ENCODE data around the gene FSTL1.

DNA sequence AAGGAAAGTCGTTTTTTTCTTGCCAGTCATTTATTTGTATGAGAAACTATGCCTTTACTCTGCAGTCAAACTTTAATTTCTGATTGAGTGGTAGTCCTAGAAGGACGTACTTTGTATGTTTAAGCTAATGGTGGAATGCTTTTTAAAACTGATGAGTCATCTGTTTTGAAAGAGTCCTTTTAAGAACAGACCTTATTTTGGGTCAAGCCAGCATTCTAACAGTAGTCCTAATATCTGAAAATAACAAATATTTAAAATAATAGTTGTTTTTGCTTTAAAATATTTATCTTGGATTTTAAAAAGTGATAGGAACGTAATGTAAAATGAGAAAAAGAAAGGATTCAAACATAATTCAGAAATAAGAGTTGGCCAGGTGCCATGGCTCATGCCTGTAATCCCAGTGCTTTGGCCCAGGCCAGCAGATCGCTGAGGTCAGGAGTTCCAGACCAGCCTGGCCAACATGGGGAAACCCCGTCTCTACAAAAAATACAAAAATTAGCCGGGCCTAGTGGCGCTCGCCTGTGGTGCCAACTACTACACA is 100.3 kb downstream of the FSTL1 start:
- TF ChIP-seq, protein P1, sequence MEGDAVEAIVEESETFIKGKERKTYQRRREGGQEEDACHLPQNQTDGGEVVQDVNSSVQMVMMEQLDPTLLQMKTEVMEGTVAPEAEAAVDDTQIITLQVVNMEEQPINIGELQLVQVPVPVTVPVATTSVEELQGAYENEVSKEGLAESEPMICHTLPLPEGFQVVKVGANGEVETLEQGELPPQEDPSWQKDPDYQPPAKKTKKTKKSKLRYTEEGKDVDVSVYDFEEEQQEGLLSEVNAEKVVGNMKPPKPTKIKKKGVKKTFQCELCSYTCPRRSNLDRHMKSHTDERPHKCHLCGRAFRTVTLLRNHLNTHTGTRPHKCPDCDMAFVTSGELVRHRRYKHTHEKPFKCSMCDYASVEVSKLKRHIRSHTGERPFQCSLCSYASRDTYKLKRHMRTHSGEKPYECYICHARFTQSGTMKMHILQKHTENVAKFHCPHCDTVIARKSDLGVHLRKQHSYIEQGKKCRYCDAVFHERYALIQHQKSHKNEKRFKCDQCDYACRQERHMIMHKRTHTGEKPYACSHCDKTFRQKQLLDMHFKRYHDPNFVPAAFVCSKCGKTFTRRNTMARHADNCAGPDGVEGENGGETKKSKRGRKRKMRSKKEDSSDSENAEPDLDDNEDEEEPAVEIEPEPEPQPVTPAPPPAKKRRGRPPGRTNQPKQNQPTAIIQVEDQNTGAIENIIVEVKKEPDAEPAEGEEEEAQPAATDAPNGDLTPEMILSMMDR (conservative IDR thresholded peaks at IDR 0.05; ENCODE audit: low read depth in 2 of 2), result no peak
- TF ChIP-seq EZH2 (IDR thresholded peaks at IDR 0.05; ENCODE audit: low read depth, unreplicated experiment), result no peak
- TF ChIP-seq POLR2AphosphoS5 (IDR thresholded peaks at IDR 0.05; ENCODE audit: low read depth), result no peak
- TF ChIP-seq EZH2phosphoT487 (IDR thresholded peaks at IDR 0.05; ENCODE audit: unreplicated experiment), result no peak
- TF ChIP-seq CREB1 (CRISPR knock-in tag; IDR thresholded peaks at IDR 0.05; ENCODE audit: low read depth), result no peak
- TF ChIP-seq JUNB (IDR thresholded peaks at IDR 0.05; ENCODE audit: unreplicated experiment), result no peak
- TF ChIP-seq, protein P2, sequence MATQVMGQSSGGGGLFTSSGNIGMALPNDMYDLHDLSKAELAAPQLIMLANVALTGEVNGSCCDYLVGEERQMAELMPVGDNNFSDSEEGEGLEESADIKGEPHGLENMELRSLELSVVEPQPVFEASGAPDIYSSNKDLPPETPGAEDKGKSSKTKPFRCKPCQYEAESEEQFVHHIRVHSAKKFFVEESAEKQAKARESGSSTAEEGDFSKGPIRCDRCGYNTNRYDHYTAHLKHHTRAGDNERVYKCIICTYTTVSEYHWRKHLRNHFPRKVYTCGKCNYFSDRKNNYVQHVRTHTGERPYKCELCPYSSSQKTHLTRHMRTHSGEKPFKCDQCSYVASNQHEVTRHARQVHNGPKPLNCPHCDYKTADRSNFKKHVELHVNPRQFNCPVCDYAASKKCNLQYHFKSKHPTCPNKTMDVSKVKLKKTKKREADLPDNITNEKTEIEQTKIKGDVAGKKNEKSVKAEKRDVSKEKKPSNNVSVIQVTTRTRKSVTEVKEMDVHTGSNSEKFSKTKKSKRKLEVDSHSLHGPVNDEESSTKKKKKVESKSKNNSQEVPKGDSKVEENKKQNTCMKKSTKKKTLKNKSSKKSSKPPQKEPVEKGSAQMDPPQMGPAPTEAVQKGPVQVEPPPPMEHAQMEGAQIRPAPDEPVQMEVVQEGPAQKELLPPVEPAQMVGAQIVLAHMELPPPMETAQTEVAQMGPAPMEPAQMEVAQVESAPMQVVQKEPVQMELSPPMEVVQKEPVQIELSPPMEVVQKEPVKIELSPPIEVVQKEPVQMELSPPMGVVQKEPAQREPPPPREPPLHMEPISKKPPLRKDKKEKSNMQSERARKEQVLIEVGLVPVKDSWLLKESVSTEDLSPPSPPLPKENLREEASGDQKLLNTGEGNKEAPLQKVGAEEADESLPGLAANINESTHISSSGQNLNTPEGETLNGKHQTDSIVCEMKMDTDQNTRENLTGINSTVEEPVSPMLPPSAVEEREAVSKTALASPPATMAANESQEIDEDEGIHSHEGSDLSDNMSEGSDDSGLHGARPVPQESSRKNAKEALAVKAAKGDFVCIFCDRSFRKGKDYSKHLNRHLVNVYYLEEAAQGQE (IDR thresholded peaks at IDR 0.05; ENCODE audit: unreplicated experiment), result no peak
- no peak for TF ChIP-seq NANOG (IDR thresholded peaks at IDR 0.05; ENCODE audit: borderline replicate concordance)
- no peak for TF ChIP-seq ZNF331 (CRISPR knock-in tag; IDR thresholded peaks at IDR 0.05; ENCODE audit: low read depth)
- no peak for TF ChIP-seq STAT1 (IDR thresholded peaks at IDR 0.05; ENCODE audit: unreplicated experiment)
- TF ChIP-seq, protein P3, sequence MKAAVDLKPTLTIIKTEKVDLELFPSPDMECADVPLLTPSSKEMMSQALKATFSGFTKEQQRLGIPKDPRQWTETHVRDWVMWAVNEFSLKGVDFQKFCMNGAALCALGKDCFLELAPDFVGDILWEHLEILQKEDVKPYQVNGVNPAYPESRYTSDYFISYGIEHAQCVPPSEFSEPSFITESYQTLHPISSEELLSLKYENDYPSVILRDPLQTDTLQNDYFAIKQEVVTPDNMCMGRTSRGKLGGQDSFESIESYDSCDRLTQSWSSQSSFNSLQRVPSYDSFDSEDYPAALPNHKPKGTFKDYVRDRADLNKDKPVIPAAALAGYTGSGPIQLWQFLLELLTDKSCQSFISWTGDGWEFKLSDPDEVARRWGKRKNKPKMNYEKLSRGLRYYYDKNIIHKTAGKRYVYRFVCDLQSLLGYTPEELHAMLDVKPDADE (IDR thresholded peaks at IDR 0.05), result no peak
- no peak for TF ChIP-seq ZNF462 (CRISPR knock-in tag; IDR thresholded peaks at IDR 0.05)
- no peak for TF ChIP-seq ZNF114 (CRISPR knock-in tag; IDR thresholded peaks at IDR 0.05)

Data from GM23338 (cell line).